PC-3 (cell line): ENCODE data around the gene GGA1.

Experiments
- EZH2 ChIP-seq: fragments of 300-600 bp; sonication (generic); IDR thresholded peaks from one replicate; pipeline ENCODE4 v1.6.1; 2017; ENCODE audit warnings: antibody characterized with exemption, mild to moderate bottlenecking, low read length; ENCODE audit not compliant: unreplicated experiment
- TF ChIP-seq, protein P1 (sequence below): fragments of 300-600 bp; sonication (generic); conservative IDR thresholded peaks from 2 replicates; pipeline ENCODE4 v1.5.1; 2017; ENCODE audit warnings: antibody characterized with exemption, low read depth, mild to moderate bottlenecking, low read length

DNA sequence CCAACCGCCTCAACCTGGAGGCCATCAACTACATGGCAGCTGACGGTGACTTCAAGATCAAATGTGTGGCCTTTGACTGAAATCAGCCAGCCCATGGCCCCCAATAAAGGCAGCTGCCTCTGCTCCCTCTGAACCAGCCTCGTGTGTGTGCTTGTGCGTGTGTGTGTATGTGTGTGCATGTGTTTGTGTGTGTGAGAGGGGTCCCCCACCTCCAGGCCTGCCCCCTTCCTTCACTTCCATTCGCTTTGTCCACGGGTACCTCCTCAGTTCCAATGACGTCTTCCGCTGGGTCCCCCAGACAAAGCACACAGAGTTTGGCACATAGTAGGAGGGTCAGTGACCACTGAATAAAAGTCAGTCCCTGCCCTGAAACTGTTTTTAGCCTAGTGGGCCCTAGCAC lies 71.0 kb downstream of the GGA1 start:
- TF ChIP-seq, protein P1, sequence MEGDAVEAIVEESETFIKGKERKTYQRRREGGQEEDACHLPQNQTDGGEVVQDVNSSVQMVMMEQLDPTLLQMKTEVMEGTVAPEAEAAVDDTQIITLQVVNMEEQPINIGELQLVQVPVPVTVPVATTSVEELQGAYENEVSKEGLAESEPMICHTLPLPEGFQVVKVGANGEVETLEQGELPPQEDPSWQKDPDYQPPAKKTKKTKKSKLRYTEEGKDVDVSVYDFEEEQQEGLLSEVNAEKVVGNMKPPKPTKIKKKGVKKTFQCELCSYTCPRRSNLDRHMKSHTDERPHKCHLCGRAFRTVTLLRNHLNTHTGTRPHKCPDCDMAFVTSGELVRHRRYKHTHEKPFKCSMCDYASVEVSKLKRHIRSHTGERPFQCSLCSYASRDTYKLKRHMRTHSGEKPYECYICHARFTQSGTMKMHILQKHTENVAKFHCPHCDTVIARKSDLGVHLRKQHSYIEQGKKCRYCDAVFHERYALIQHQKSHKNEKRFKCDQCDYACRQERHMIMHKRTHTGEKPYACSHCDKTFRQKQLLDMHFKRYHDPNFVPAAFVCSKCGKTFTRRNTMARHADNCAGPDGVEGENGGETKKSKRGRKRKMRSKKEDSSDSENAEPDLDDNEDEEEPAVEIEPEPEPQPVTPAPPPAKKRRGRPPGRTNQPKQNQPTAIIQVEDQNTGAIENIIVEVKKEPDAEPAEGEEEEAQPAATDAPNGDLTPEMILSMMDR, result no peak
- TF ChIP-seq EZH2, result no peak
